Mesenchymal stem cell (in vitro differentiated cells and primary cell): ENCODE data around the gene CALM1.
A peak's percentile ranks its signal among the peaks of the same experiment; 100 is the strongest.

Experiments
- DNase-seq: peaks from one replicate; pipeline ENCODE4 v3.0.0-alpha.2; 2013
- H2AFZ ChIP-seq: one replicate; pipeline ENCODE4 v1.6.1; 2013; ENCODE audit warnings: low read depth, mild to moderate bottlenecking, control low read depth, inconsistent platforms, low read length, moderate library complexity
- H2AK5ac ChIP-seq: 2 replicates; pipeline ENCODE4 v1.6.1; 2013; ENCODE audit warnings: low read length, moderate library complexity, mild to moderate bottlenecking, inconsistent platforms; ENCODE audit not compliant: severe bottlenecking
- H2BK120ac ChIP-seq: one replicate; pipeline ENCODE4 v1.6.1; 2013; ENCODE audit warnings: low read depth, mild to moderate bottlenecking, inconsistent platforms, low read length, moderate library complexity
- H2BK12ac ChIP-seq, 2 experiments: one replicate each; pipeline ENCODE4 v1.6.1; 2013; ENCODE audit warnings: inconsistent platforms in 2 of 2, low read length in 2 of 2, mild to moderate bottlenecking in 2 of 2, moderate library complexity in 2 of 2, control low read depth in 1 of 2
- H2BK15ac ChIP-seq: one replicate; pipeline ENCODE4 v1.6.1; 2013; ENCODE audit warnings: mild to moderate bottlenecking, low read depth, inconsistent platforms; ENCODE audit not compliant: poor library complexity, severe bottlenecking
- H2BK5ac ChIP-seq: 2 replicates; pipeline ENCODE4 v1.6.1; 2013; ENCODE audit warnings: low read depth, mild to moderate bottlenecking, low read length, control low read depth, inconsistent platforms; ENCODE audit not compliant: poor library complexity, severe bottlenecking
- H3K14ac ChIP-seq, 2 experiments: one replicate each; pipeline ENCODE4 v1.6.1; 2013; ENCODE audit warnings: inconsistent platforms in 2 of 2, low read length in 2 of 2, control low read depth in 1 of 2, mild to moderate bottlenecking in 1 of 2, moderate library complexity in 1 of 2
- H3K18ac ChIP-seq, 2 experiments: one replicate each; pipeline ENCODE4 v1.6.1; 2013; ENCODE audit warnings: inconsistent platforms in 2 of 2, low read length in 2 of 2, control low read depth in 1 of 2, low read depth in 1 of 2, mild to moderate bottlenecking in 1 of 2
- H3K23ac ChIP-seq, 2 experiments: one replicate each; pipeline ENCODE4 v1.6.1; 2013; ENCODE audit warnings: inconsistent platforms in 2 of 2, low read length in 2 of 2, mild to moderate bottlenecking in 2 of 2, moderate library complexity in 2 of 2, control low read depth in 1 of 2
- H3K27ac ChIP-seq: 2 replicates; pipeline ENCODE4 v1.5.1; 2013; ENCODE audit warnings: mild to moderate bottlenecking, moderate library complexity, low read length, control low read depth, inconsistent platforms; ENCODE audit not compliant: poor library complexity, severe bottlenecking
- H3K27me3 ChIP-seq, 2 experiments: 2 replicates each; pipeline versions ENCODE4 v1.6.1 to v1.7.0; 2013; ENCODE audit warnings: low read length in 2 of 2, mild to moderate bottlenecking in 2 of 2, moderate library complexity in 2 of 2, control low read depth in 1 of 2, inconsistent platforms in 1 of 2; ENCODE audit not compliant: control insufficient read depth in 1 of 2, insufficient read depth in 1 of 2
- H3K36me3 ChIP-seq, 2 experiments: 2 replicates each; pipeline versions ENCODE4 v1.6.1 to v1.7.0; 2013; ENCODE audit warnings: low read length in 2 of 2, control low read depth in 1 of 2, inconsistent platforms in 1 of 2, low read depth in 1 of 2, mild to moderate bottlenecking in 1 of 2; ENCODE audit not compliant: insufficient read depth in 2 of 2, control insufficient read depth in 1 of 2
- H3K4ac ChIP-seq, 2 experiments: one replicate each; pipeline ENCODE4 v1.6.1; 2013; ENCODE audit warnings: inconsistent platforms in 2 of 2, low read length in 2 of 2, mild to moderate bottlenecking in 2 of 2, moderate library complexity in 2 of 2, control low read depth in 1 of 2, low read depth in 1 of 2
- H3K4me1 ChIP-seq: 2 replicates; pipeline ENCODE4 v1.6.1; 2013; ENCODE audit warnings: low read depth, low read length, control low read depth; ENCODE audit not compliant: control insufficient read depth, insufficient read depth
- H3K4me2 ChIP-seq: 2 replicates; pipeline ENCODE4 v1.6.1; 2013; ENCODE audit warnings: low read length, mild to moderate bottlenecking, inconsistent platforms; ENCODE audit not compliant: poor library complexity, severe bottlenecking
- H3K4me3 ChIP-seq, 2 experiments: 2 replicates each; pipeline versions ENCODE4 v1.5.1 to v1.7.0; 2013; ENCODE audit warnings: low read length in 2 of 2, mild to moderate bottlenecking in 2 of 2, control low read depth in 1 of 2, low read depth in 1 of 2; ENCODE audit not compliant: insufficient read depth in 1 of 2
- H3K79me1 ChIP-seq: replicated peaks from 2 replicates; pipeline ENCODE4 v1.6.1; 2013; ENCODE audit warnings: mild to moderate bottlenecking, control low read depth, low read length, inconsistent platforms; ENCODE audit not compliant: poor library complexity, severe bottlenecking
- H3K9ac ChIP-seq: 2 replicates; pipeline ENCODE4 v1.7.0; 2013; ENCODE audit warnings: mild to moderate bottlenecking, low read length, moderate library complexity
- H3K9me3 ChIP-seq: 2 replicates; pipeline ENCODE4 v1.7.0; 2013; ENCODE audit warnings: mild to moderate bottlenecking, low read length; ENCODE audit not compliant: control insufficient read depth
- H4K8ac ChIP-seq: one replicate; pipeline ENCODE4 v1.6.1; 2013; ENCODE audit warnings: inconsistent platforms, mild to moderate bottlenecking, low read length, moderate library complexity
- H4K91ac ChIP-seq: one replicate; pipeline ENCODE4 v1.6.1; 2013; ENCODE audit warnings: mild to moderate bottlenecking, low read length, inconsistent platforms
- WGBS: methylation state at CpG from one replicate; pipeline ENCODE4 v1.1.7; 2013; ENCODE audit warnings: mixed read lengths; 5-methylcytosine and 5-hydroxymethylcytosine counted together

Gene CALM1

DNA sequence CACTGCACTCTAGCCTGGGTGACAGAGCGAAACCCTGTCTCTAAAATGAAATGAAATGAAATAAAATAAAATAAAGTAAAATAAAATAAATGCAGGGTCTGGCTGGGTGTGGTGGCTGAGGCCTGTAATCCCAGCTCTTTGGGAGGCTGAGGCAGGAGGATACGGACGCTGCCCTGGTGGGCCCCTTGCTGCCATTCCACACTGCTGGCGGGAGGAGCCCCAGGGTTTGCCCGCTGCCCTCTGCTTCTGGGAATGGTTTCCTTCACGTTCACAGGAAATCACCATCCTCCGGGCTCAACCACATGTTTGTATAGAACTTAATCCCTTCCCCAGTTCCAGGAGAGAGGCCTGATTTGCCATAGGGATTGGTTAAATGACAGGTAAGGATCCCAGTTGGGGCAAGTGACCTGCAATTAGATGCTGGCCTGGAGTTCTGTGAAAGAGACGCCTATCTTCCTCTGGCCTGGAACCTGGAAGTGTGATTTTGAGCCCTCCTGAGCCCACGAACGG is 29.3 kb downstream of the CALM1 start:
- H2BK15ac ChIP-seq = no peak overlapping the region
- H3K14ac ChIP-seq = no peak overlapping the region
- H3K79me1 ChIP-seq = no peaks in the 10 kb centered on the region
- no peak for DNase-seq
- no peak overlapping the region for H2BK12ac ChIP-seq
- no peak overlapping the region for H2AFZ ChIP-seq
- H4K91ac ChIP-seq = no peak overlapping the region
- H3K23ac ChIP-seq = no peak overlapping the region
- no peak overlapping the region for H3K18ac ChIP-seq
- no peak overlapping the region for H3K9ac ChIP-seq
- no peaks in the 10 kb centered on the region for H3K9me3 ChIP-seq
- H2BK5ac ChIP-seq = no peak overlapping the region
- H3K4me2 ChIP-seq = no peak overlapping the region
- no peaks in the 10 kb centered on the region for H3K36me3 ChIP-seq
- WGBS = 83% methylated on average over 7 of the region's 10 CpGs
- H3K4ac ChIP-seq = no peak overlapping the region
- H2BK120ac ChIP-seq = no peak overlapping the region
- H2AK5ac ChIP-seq = no peak overlapping the region
- no peak overlapping the region for H3K27ac ChIP-seq
- H3K4me3 ChIP-seq = no peak overlapping the region
- H4K8ac ChIP-seq = no peak overlapping the region
- no peaks in the 10 kb centered on the region for H3K4me1 ChIP-seq
- peaks cover 0 to 27% of the 10 kb centered on the region in 2 experiments for H3K27me3 ChIP-seq

DNA sequence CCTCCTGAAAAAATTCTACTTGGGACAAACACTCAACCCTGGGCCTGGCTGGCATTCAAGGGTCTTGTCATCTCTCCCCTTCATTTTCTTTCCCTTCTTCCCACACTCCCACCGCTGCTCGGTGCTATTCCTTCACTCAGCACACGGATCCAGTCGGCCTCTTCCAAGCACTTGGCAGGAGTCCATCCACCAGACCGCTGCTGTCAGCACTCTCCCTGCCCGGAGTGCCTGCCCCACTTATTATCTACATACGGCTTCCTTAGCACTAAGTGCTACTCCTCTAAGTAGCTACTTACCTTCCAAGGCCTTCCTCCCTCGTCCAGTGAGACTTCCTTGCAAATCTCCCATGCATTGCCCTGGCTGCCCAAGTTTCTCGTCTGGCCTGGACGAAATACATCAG is 29.8 kb downstream of the CALM1 start:
- H3K4ac ChIP-seq = no peak overlapping the region
- H3K27ac ChIP-seq = no peak overlapping the region
- no peak overlapping the region for H2AFZ ChIP-seq
- H3K23ac ChIP-seq = no peak overlapping the region
- no peak overlapping the region for H3K9ac ChIP-seq
- no peaks in the 10 kb centered on the region for H3K9me3 ChIP-seq
- H3K4me2 ChIP-seq = no peak overlapping the region
- H2AK5ac ChIP-seq = no peak overlapping the region
- no peaks in the 10 kb centered on the region for H3K79me1 ChIP-seq
- H4K91ac ChIP-seq = no peak overlapping the region
- H3K14ac ChIP-seq = no peak overlapping the region
- 63% methylated on average over 10 of the region's 10 CpGs for WGBS
- no peaks in the 10 kb centered on the region for H3K36me3 ChIP-seq
- no peak overlapping the region for H2BK5ac ChIP-seq
- H4K8ac ChIP-seq = no peak overlapping the region
- DNase-seq = peak; percentile 15
- H2BK15ac ChIP-seq = no peak overlapping the region
- no peak overlapping the region for H3K18ac ChIP-seq
- H3K27me3 ChIP-seq = peaks cover 0 to 30% of the 10 kb centered on the region in 2 experiments
- no peaks in the 10 kb centered on the region for H3K4me1 ChIP-seq
- H3K4me3 ChIP-seq = no peak overlapping the region
- H2BK12ac ChIP-seq = no peak overlapping the region
- H2BK120ac ChIP-seq = no peak overlapping the region

- no peaks in the 10 kb centered on the region for H3K79me1 ChIP-seq
- no peak overlapping the region for H4K8ac ChIP-seq
Measured at GRCh38 chr14:90427848-90428426, 31.1 kb downstream of the CALM1 start.

GRCh38 chr14:90428676-90429075 is 31.8 kb downstream of the CALM1 start:
- Histone ChIP-seq H3K4ac (no peak overlapping the region), H3K79me1 (no peaks in the 10 kb centered on the region), H3K18ac (no peak overlapping the region), H3K27me3 (peaks cover 3 to 45% of the 10 kb centered on the region in 2 experiments), H2AK5ac (no peak overlapping the region), H3K27ac (no peak overlapping the region), H3K4me1 (no peaks in the 10 kb centered on the region), H3K4me2 (no peak overlapping the region), H3K23ac (no peak overlapping the region), H2AFZ (no peak overlapping the region), H2BK120ac (no peak overlapping the region), H3K4me3 (no peak overlapping the region), H3K36me3 (no peaks in the 10 kb centered on the region), H3K9ac (no peak overlapping the region), H3K14ac (no peak overlapping the region), H2BK5ac (no peak overlapping the region), H2BK15ac (no peak overlapping the region), H3K9me3 (no peaks in the 10 kb centered on the region), H4K8ac (no peak overlapping the region), H4K91ac (no peak overlapping the region), H2BK12ac (no peak overlapping the region)
- WGBS = no CpG with 5 or more reads among the region's 2 CpGs
- no peak for DNase-seq

More at GRCh38 chr14:90427848-90428426, 31.1 kb downstream of the CALM1 start:
- DNase-seq = no peak
- H2BK12ac ChIP-seq = no peak overlapping the region
- H3K4ac ChIP-seq = no peak overlapping the region
- H3K4me2 ChIP-seq = no peak overlapping the region
- no peaks in the 10 kb centered on the region for H3K9me3 ChIP-seq
- H3K27ac ChIP-seq = no peak overlapping the region
- no peak overlapping the region for H3K18ac ChIP-seq
- H3K4me1 ChIP-seq = no peaks in the 10 kb centered on the region
- no peak overlapping the region for H3K14ac ChIP-seq
- H2BK5ac ChIP-seq = no peak overlapping the region
- peaks cover 3 to 38% of the 10 kb centered on the region in 2 experiments for H3K27me3 ChIP-seq
- no peak overlapping the region for H3K9ac ChIP-seq
- no peak overlapping the region for H2BK15ac ChIP-seq
- no peaks in the 10 kb centered on the region for H3K36me3 ChIP-seq
- H3K23ac ChIP-seq = no peak overlapping the region
- WGBS = 86% methylated on average over 9 of the region's 12 CpGs
- no peak overlapping the region for H2AK5ac ChIP-seq
- no peak overlapping the region for H2AFZ ChIP-seq
- H3K4me3 ChIP-seq = no peak overlapping the region
- no peak overlapping the region for H4K91ac ChIP-seq
- H2BK120ac ChIP-seq = no peak overlapping the region
